Kidney epithelial cell (primary cell): Measurements from ENCODE around the gene TAF5L. TPM values are rescaled to one million over a fixed set of nuclear protein-coding genes. Genes with fewer than 3 reads are reported as not detected.

Source experiments
- DNase-seq: peaks from one replicate; pipeline ENCODE4 v3.0.0-alpha.2; 2010; ENCODE audit warnings: low read depth
- H3K27me3 ChIP-seq: 2 replicates; pipeline ENCODE4 v1.6.0; 2011; ENCODE audit warnings: low read length; ENCODE audit not compliant: control insufficient read depth, insufficient read depth
- H3K36me3 ChIP-seq: 2 replicates; pipeline ENCODE4 v1.5.1; 2011; ENCODE audit warnings: low read length; ENCODE audit not compliant: control insufficient read depth, insufficient read depth
- H3K4me3 ChIP-seq: 2 replicates; pipeline ENCODE4 v1.5.1; 2011; ENCODE audit warnings: low read depth, mild to moderate bottlenecking, control low read depth, low read length
- CTCF ChIP-seq: IDR thresholded peaks from 2 replicates; pipeline ENCODE4 v1.5.1; 2011; ENCODE audit warnings: mild to moderate bottlenecking, moderate library complexity, low read length, control low read depth, inconsistent platforms; ENCODE audit not compliant: insufficient read depth, poor library complexity, severe bottlenecking
- total RNA-seq: library from RNA; depleted of rRNA; stranded (reverse); fragments of >200 nt; gene quantifications from 2 replicates; pipeline ENCODE4 v1.2.3, GENCODE V29; 2015

The TAF5L gene
- total RNA-seq, 1 donor from 2014 or later = 14.5 TPM

DNA sequence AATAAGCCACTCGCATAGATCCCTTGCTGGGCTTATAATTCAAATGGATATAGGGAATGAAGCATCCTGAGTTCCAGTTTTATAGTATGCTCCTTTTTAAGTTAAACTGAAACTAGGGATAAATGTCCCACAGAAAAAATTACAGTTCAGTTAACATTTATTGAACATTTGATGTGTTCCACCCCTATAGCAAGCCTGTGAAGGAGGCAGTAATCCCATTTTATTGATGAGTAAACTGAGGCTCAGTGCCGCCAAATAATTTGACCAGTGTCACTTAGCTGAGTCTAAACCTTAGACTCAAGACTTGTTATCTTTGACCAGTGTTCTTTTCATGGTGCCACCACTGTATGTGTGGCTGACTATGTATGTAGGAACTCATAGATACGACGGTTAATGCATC lies 22.5 kb upstream of the TAF5L start:
- no peak for DNase-seq
- Histone ChIP-seq H3K4me3 (no peak overlapping the region), H3K27me3 (no peaks in the 10 kb centered on the region), H3K36me3 (peaks cover 4% of the 10 kb centered on the region)
- TF ChIP-seq CTCF = no peak

DNA sequence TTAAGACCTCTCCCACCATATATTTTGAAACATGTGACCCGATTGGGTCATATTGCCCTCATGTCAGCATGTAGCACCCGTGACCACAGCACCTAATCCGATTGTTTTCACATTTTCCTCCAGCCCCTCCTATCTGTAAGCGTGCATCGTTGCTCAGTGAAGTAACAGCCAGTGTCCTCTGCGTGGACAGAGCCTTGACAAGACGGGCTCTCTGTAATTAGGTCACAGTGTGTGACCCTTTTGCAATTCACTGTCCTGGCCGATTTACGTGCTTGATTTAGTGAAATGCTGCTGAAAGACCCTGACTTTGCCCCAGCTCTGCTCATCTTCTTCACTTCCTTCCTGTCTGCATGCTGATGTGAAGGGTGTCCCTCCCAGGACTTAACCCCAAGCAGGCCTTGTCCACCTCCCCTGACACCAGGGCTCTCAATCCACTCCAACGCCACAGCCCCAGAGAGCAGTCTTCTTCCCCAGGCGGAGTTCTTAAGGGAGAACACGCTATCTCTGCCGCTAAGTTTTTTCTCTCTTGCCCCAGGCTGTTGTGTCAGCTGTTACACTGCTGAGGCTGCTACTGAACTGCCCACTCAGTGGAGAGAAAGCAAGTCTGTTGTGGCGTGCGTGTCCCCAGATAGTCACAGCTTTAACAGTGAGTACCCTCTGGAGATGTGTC lies 19.5 kb upstream of the TAF5L start:
- no peaks in the 10 kb centered on the region for H3K27me3 ChIP-seq
- H3K36me3 ChIP-seq = peaks cover 1% of the 10 kb centered on the region
- no peak for DNase-seq
- TF ChIP-seq CTCF = no peak
- no peak overlapping the region for H3K4me3 ChIP-seq

- H3K27me3 ChIP-seq = no peaks in the 10 kb centered on the region
- no peak overlapping the region for H3K4me3 ChIP-seq
- DNase-seq = no peak
- peaks cover 1% of the 10 kb centered on the region for H3K36me3 ChIP-seq
- no peak for TF ChIP-seq CTCF
Measured at GRCh38 chr1:229643996-229644745, 18.2 kb upstream of the TAF5L start.

DNA sequence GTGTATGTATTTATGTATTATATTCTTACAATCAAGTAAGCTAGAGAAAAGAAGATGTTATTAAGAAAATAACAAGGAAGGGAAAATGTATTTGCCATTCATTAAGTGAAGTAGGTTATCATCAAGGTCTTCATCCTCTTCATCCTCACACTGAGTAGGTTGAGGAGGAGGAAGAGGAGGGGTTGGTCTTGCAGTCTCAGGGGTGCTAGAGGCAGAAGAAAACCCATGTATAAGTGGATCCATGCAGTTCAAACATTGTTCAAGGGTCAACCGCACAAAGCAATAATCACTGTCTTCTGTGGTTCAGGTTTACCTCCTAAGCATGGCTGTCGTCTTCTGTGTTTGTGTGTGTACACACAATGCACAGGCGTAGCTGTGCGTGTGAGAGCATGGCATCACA lies 17.0 kb upstream of the TAF5L start:
- Histone ChIP-seq H3K4me3 (no peak overlapping the region), H3K27me3 (no peaks in the 10 kb centered on the region), H3K36me3 (peaks cover 1% of the 10 kb centered on the region)
- DNase-seq = no peak
- no peak for TF ChIP-seq CTCF

DNA sequence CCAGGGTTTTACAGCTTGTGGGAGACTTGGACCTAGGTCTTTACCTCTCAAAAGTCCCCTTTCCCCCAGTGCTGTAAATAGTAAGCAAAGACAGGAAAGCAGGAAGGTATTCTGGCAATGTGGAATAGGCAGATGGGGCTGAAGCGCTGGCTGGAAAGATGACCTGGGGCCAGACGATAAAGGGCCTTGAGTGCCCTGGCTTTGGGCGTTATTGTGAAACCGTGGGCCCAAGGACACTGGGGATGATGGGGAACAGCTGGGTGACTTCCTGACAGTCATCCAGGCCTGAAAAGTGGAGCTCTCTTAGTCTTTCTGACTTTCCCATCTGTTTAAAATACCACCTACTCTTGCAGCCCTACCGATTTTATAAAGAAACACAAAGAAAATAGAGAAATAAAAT lies 16.5 kb upstream of the TAF5L start:
- Histone ChIP-seq H3K4me3 (no peak overlapping the region), H3K36me3 (peaks cover 1% of the 10 kb centered on the region), H3K27me3 (no peaks in the 10 kb centered on the region)
- TF ChIP-seq CTCF = no peak
- no peak for DNase-seq

GRCh38 chr1:229641306-229641705 lies 15.4 kb upstream of the TAF5L start:
- no peaks in the 10 kb centered on the region for H3K36me3 ChIP-seq

More at GRCh38 chr1:229641306-229641705, 15.4 kb upstream of the TAF5L start:
- TF ChIP-seq CTCF = no peak
- Histone ChIP-seq H3K4me3 (no peak overlapping the region), H3K27me3 (no peaks in the 10 kb centered on the region)
- no peak for DNase-seq
